H9 (cell line): ENCODE results near the gene CEACAM18. TPM values are rescaled to one million over a fixed set of nuclear protein-coding genes. Genes with fewer than 3 reads are reported as not detected.

Source experiments
- DNase-seq: peaks from one replicate; pipeline ENCODE4 v3.0.0-alpha.2; 2017
- H2AFZ ChIP-seq: one replicate; pipeline ENCODE4 v1.6.1; 2013; ENCODE audit warnings: mild to moderate bottlenecking, low read length, control low read depth, moderate library complexity
- H2AK5ac ChIP-seq: 2 replicates; pipeline ENCODE4 v1.6.1; 2013; ENCODE audit warnings: low read length, control low read depth, mixed read lengths; ENCODE audit not compliant: insufficient read length
- H2BK120ac ChIP-seq: one replicate; pipeline ENCODE4 v1.6.1; 2013; ENCODE audit warnings: low read depth, mild to moderate bottlenecking, low read length, control low read depth, inconsistent platforms; ENCODE audit not compliant: poor library complexity, severe bottlenecking
- H2BK12ac ChIP-seq: 2 replicates; pipeline ENCODE4 v1.6.1; 2013; ENCODE audit warnings: low read length, control low read depth, mixed read lengths, low read depth; ENCODE audit not compliant: insufficient read length
- H2BK15ac ChIP-seq: 2 replicates; pipeline ENCODE4 v1.6.1; 2013; ENCODE audit warnings: low read depth, low read length, control low read depth
- H2BK20ac ChIP-seq: one replicate; pipeline ENCODE4 v1.6.1; 2013; ENCODE audit warnings: low read depth, mild to moderate bottlenecking, low read length, control low read depth, inconsistent platforms; ENCODE audit not compliant: poor library complexity, severe bottlenecking
- H2BK5ac ChIP-seq: 2 replicates; pipeline ENCODE4 v1.6.1; 2013; ENCODE audit warnings: low read length, control low read depth, mixed read lengths; ENCODE audit not compliant: insufficient read length
- H3K14ac ChIP-seq: 2 replicates; pipeline ENCODE4 v1.6.1; 2013; ENCODE audit warnings: low read length, control low read depth; ENCODE audit not compliant: insufficient read depth
- H3K18ac ChIP-seq: 2 replicates; pipeline ENCODE4 v1.6.1; 2013; ENCODE audit warnings: low read depth, mild to moderate bottlenecking, mixed read lengths, low read length, control low read depth; ENCODE audit not compliant: insufficient read length
- H3K23ac ChIP-seq: 2 replicates; pipeline ENCODE4 v1.6.1; 2013; ENCODE audit warnings: low read length, control low read depth, mixed read lengths, low read depth; ENCODE audit not compliant: insufficient read length
- H3K23me2 ChIP-seq: 2 replicates; pipeline ENCODE4 v1.6.1; 2013; ENCODE audit warnings: low read depth, mild to moderate bottlenecking, mixed read lengths, low read length, control low read depth; ENCODE audit not compliant: insufficient read length, poor library complexity, severe bottlenecking
- H3K27ac ChIP-seq: 2 replicates; pipeline ENCODE4 v1.5.1; 2013; ENCODE audit warnings: low read length, control low read depth, mixed read lengths, low read depth; ENCODE audit not compliant: insufficient read length
- H3K27me3 ChIP-seq: 2 replicates; pipeline ENCODE4 v1.6.1; 2013; ENCODE audit warnings: low read length, control low read depth, inconsistent platforms; ENCODE audit not compliant: insufficient read depth
- H3K4ac ChIP-seq: 2 replicates; pipeline ENCODE4 v1.6.1; 2013; ENCODE audit warnings: low read depth, mild to moderate bottlenecking, control low read depth, inconsistent platforms, low read length, moderate library complexity
- H3K4me1 ChIP-seq: 2 replicates; pipeline ENCODE4 v1.6.1; 2013; ENCODE audit warnings: low read length, control low read depth, inconsistent platforms; ENCODE audit not compliant: insufficient read depth
- H3K4me2 ChIP-seq: 2 replicates; pipeline ENCODE4 v1.6.1; 2013; ENCODE audit warnings: low read length, control low read depth, mixed read lengths; ENCODE audit not compliant: insufficient read length, insufficient read depth
- H3K56ac ChIP-seq: 2 replicates; pipeline ENCODE4 v1.6.1; 2013; ENCODE audit warnings: low read depth, mild to moderate bottlenecking, mixed read lengths, low read length, control low read depth; ENCODE audit not compliant: insufficient read length
- H3K79me1 ChIP-seq: 2 replicates; pipeline ENCODE4 v1.6.1; 2013; ENCODE audit warnings: low read depth, mild to moderate bottlenecking, moderate library complexity, low read length, control low read depth, inconsistent platforms; ENCODE audit not compliant: insufficient read depth, poor library complexity, severe bottlenecking
- H3K79me2 ChIP-seq: 2 replicates; pipeline ENCODE4 v1.6.1; 2013; ENCODE audit warnings: low read length, control low read depth, inconsistent platforms; ENCODE audit not compliant: insufficient read depth
- H3K9ac ChIP-seq: 2 replicates; pipeline ENCODE4 v1.6.1; 2013; ENCODE audit warnings: low read length, control low read depth, mixed read lengths; ENCODE audit not compliant: insufficient read length; ENCODE audit errors: extremely low read depth
- H3K9me3 ChIP-seq: one replicate; pipeline ENCODE4 v1.6.1; 2013; ENCODE audit warnings: low read depth, low read length, inconsistent platforms; ENCODE audit not compliant: control insufficient read depth
- H3T11ph ChIP-seq: one replicate; pipeline ENCODE4 v1.6.1; 2013; ENCODE audit warnings: mild to moderate bottlenecking, low read length, control low read depth, inconsistent platforms
- H4K20me1 ChIP-seq: one replicate; pipeline ENCODE4 v1.6.1; 2013; ENCODE audit not compliant: control insufficient read depth, insufficient read length, insufficient read depth
- H4K5ac ChIP-seq: 2 replicates; pipeline ENCODE4 v1.6.1; 2013; ENCODE audit warnings: low read depth, mild to moderate bottlenecking, mixed read lengths, low read length, control low read depth; ENCODE audit not compliant: insufficient read length
- H4K8ac ChIP-seq: replicated peaks from 2 replicates; pipeline ENCODE4 v1.6.1; 2013; ENCODE audit warnings: low read length, control low read depth, mixed read lengths, low read depth; ENCODE audit not compliant: insufficient read length
- H4K91ac ChIP-seq: 2 replicates; pipeline ENCODE4 v1.6.1; 2013; ENCODE audit warnings: low read depth, mild to moderate bottlenecking, moderate library complexity, mixed read lengths, low read length, control low read depth; ENCODE audit not compliant: insufficient read length
- H3K27ac Mint-ChIP-seq, 3 experiments: 2 replicates in 2 of 3; 3 replicates in 1 of 3; pipeline ENCODE4 v1.8.0; 2020 to 2021; ENCODE audit warnings: mixed read lengths in 3 of 3, mild to moderate bottlenecking in 1 of 3, moderate library complexity in 1 of 3
- H3K27me3 Mint-ChIP-seq: 2 replicates; pipeline ENCODE4 v1.8.0; 2021; ENCODE audit warnings: low read depth, mild to moderate bottlenecking, moderate library complexity, mixed read lengths
- H3K36me3 Mint-ChIP-seq, 3 experiments: 2 replicates in 2 of 3; 3 replicates in 1 of 3; pipeline ENCODE4 v1.8.0; 2020 to 2021; ENCODE audit warnings: low read depth in 3 of 3, mixed read lengths in 3 of 3; ENCODE audit not compliant: insufficient read depth in 1 of 3
- H3K4me1 Mint-ChIP-seq, 2 experiments: 2 replicates each; pipeline ENCODE4 v1.8.0; 2020; ENCODE audit warnings: mixed read lengths in 2 of 2
- H3K4me3 Mint-ChIP-seq, 2 experiments: 2 replicates in 1 of 2; 3 replicates in 1 of 2; pipeline ENCODE4 v1.8.0; 2020 to 2021; ENCODE audit warnings: mild to moderate bottlenecking in 2 of 2, mixed read lengths in 2 of 2, moderate library complexity in 1 of 2
- H3K9me3 Mint-ChIP-seq, 2 experiments: 2 replicates in 1 of 2; 3 replicates in 1 of 2; pipeline ENCODE4 v1.8.0; 2020; ENCODE audit warnings: mild to moderate bottlenecking in 2 of 2, mixed read lengths in 2 of 2, moderate library complexity in 1 of 2
- WGBS: extraction: QIAGEN DNeasy Blood & Tissue Kit; methylation state at CpG from one replicate; pipeline ENCODE4 v1.1.7; 2013; ENCODE audit warnings: missing lambda C conversion rate, low lambda C conversion rate, mixed read lengths; ENCODE audit not compliant: insufficient read length; ENCODE audit errors: extremely low coverage; 5-methylcytosine and 5-hydroxymethylcytosine counted together
- total RNA-seq: library from RNA; stranded (reverse); gene quantifications from 2 replicates; pipeline ENCODE4 v1.2.1, GENCODE V29; 2021
- TF ChIP-seq, protein P1 (sequence below): fragments of 200-600 bp; sonication (generic); conservative IDR thresholded peaks from 3 replicates; pipeline ENCODE4 v1.8.0; 2021; ENCODE audit warnings: antibody characterized with exemption, mild to moderate bottlenecking

The CEACAM18 gene
- total RNA-seq, 1 experiment from 2014 or later: not detected

DNA sequence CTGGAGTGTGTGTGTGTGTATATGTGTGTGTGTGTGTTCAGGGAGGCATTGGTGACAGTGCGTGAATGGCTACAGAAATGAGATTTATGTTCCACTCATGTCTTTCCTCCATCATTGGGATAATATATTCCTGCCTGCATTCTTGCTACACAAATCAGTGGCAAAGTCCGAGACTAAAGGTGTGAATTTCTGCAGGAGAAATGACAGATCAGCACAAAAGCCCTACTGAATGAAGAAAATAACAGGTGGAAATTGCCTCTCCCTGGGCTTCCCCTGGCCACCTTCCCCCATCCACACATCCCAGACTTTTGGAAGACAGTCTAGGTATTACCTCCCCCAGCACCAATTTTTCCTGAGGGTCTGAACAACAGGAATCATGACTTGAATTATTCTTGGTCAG is 43.0 kb downstream of the CEACAM18 start:
- H3T11ph ChIP-seq: no peak overlapping the region
- no peaks in the 10 kb centered on the region for H3K23me2 ChIP-seq
- no peak overlapping the region for H2AK5ac ChIP-seq
- Mint-ChIP-seq H3K27ac (no peak overlapping the region), H3K9me3 (peaks cover 50 to 88% of the 10 kb centered on the region in 2 experiments), H3K4me1 (no peaks in the 10 kb centered on the region), H3K27me3 (peaks cover 21% of the 10 kb centered on the region), H3K4me3 (no peak overlapping the region), H3K36me3 (peaks cover 0 to 4% (median 2%) of the 10 kb centered on the region in 3 experiments; a peak in 1 of 7 replicates)
- no peak overlapping the region for H2BK20ac ChIP-seq
- no peaks in the 10 kb centered on the region for H3K79me1 ChIP-seq
- H4K5ac ChIP-seq: no peak overlapping the region
- no peak overlapping the region for H4K91ac ChIP-seq
- no peaks in the 10 kb centered on the region for H3K79me2 ChIP-seq
- TF ChIP-seq, protein P1, sequence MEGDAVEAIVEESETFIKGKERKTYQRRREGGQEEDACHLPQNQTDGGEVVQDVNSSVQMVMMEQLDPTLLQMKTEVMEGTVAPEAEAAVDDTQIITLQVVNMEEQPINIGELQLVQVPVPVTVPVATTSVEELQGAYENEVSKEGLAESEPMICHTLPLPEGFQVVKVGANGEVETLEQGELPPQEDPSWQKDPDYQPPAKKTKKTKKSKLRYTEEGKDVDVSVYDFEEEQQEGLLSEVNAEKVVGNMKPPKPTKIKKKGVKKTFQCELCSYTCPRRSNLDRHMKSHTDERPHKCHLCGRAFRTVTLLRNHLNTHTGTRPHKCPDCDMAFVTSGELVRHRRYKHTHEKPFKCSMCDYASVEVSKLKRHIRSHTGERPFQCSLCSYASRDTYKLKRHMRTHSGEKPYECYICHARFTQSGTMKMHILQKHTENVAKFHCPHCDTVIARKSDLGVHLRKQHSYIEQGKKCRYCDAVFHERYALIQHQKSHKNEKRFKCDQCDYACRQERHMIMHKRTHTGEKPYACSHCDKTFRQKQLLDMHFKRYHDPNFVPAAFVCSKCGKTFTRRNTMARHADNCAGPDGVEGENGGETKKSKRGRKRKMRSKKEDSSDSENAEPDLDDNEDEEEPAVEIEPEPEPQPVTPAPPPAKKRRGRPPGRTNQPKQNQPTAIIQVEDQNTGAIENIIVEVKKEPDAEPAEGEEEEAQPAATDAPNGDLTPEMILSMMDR: no peak
- H3K23ac ChIP-seq: no peak overlapping the region
- H2BK12ac ChIP-seq: no peak overlapping the region
- no peaks in the 10 kb centered on the region for H4K20me1 ChIP-seq
- no peak for DNase-seq
- no peak overlapping the region for H2AFZ ChIP-seq
- no peak overlapping the region for H3K27ac ChIP-seq
- no peak overlapping the region for H3K56ac ChIP-seq
- no CpG with 5 or more reads among the region's 2 CpGs for WGBS
- H3K4me1 ChIP-seq: no peaks in the 10 kb centered on the region
- no peak overlapping the region for H3K9ac ChIP-seq
- H3K18ac ChIP-seq: no peak overlapping the region
- H3K9me3 ChIP-seq: no peaks in the 10 kb centered on the region
- H3K14ac ChIP-seq: no peak overlapping the region
- no peak overlapping the region for H3K4me2 ChIP-seq
- no peak overlapping the region for H2BK15ac ChIP-seq
- H3K4ac ChIP-seq: no peak overlapping the region
- no peak overlapping the region for H4K8ac ChIP-seq
- H3K27me3 ChIP-seq: no peaks in the 10 kb centered on the region
- H2BK5ac ChIP-seq: no peak overlapping the region
- H2BK120ac ChIP-seq: no peak overlapping the region
